HG03378 (cell line): ENCODE measurements around the gene FHDC1.

ENCODE experiments used
- ATAC-seq: cut with Tn5 transposase; IDR thresholded peaks from one replicate; pipeline ENCODE4 v1.9.1; 2021; ENCODE audit warnings: mild to moderate bottlenecking, moderate library complexity; ENCODE audit not compliant: unreplicated experiment

FHDC1 gene

GRCh38 chr4:152979731-152980330 is 43.7 kb downstream of the FHDC1 start:
- no peak for ATAC-seq

GRCh38 chr4:152981278-152981677 is 45.2 kb downstream of the FHDC1 start:
- ATAC-seq: no peak

GRCh38 chr4:152981842-152982241 is 45.7 kb downstream of the FHDC1 start:
- no peak for ATAC-seq

GRCh38 chr4:152983221-152983620 is 47.1 kb downstream of the FHDC1 start:
- ATAC-seq: no peak

GRCh38 chr4:152983774-152984411 is 47.8 kb downstream of the FHDC1 start:
- no peak for ATAC-seq

- no peak for ATAC-seq
These were observed 52.8 kb downstream of the FHDC1 start for GRCh38 chr4:152988721-152989553.

GRCh38 chr4:152989554-152989970 is 53.4 kb downstream of the FHDC1 start:
- no peak for ATAC-seq

- no peak for ATAC-seq
These were observed 54.5 kb downstream of the FHDC1 start for GRCh38 chr4:152990471-152991131.

GRCh38 chr4:152991398-152991797 is 55.3 kb downstream of the FHDC1 start:
- no peak for ATAC-seq

GRCh38 chr4:152992027-152992426 is 55.9 kb downstream of the FHDC1 start:
- ATAC-seq: no peak

- no peak for ATAC-seq
These were observed 56.3 kb downstream of the FHDC1 start for GRCh38 chr4:152992466-152992865.

GRCh38 chr4:152994038-152994437 is 57.9 kb downstream of the FHDC1 start:
- no peak for ATAC-seq

GRCh38 chr4:152996111-152996571 is 60.0 kb downstream of the FHDC1 start:
- ATAC-seq: no peak

- no peak for ATAC-seq
These were observed 60.5 kb downstream of the FHDC1 start for GRCh38 chr4:152996672-152997071.

GRCh38 chr4:152997288-152997687 is 61.2 kb downstream of the FHDC1 start:
- no peak for ATAC-seq

- no peak for ATAC-seq
These were observed 61.8 kb downstream of the FHDC1 start for GRCh38 chr4:152997771-152998487.

GRCh38 chr4:152998861-152999260 is 62.7 kb downstream of the FHDC1 start:
- ATAC-seq: no peak

GRCh38 chr4:152999346-153000075 is 63.4 kb downstream of the FHDC1 start:
- no peak for ATAC-seq

- ATAC-seq: no peak
These were observed 63.9 kb downstream of the FHDC1 start for GRCh38 chr4:153000076-153000420.

- no peak for ATAC-seq
These were observed 65.5 kb downstream of the FHDC1 start for GRCh38 chr4:153001626-153002025.
